H1 (cell line): Measurements from ENCODE around the gene ASH1L. TPM values are rescaled to one million over a fixed set of nuclear protein-coding genes. Genes with fewer than 3 reads are reported as not detected.

Experiments
- CTCF ChIA-PET: fragments of 300-600 bp; sonication (Branson Sonifier 250); formaldehyde crosslinking; loops from one replicate; lab custom pipeline; 2021; ENCODE audit not compliant: partially characterized antibody; lab: Charles Lee
- POLR2A ChIA-PET: fragments of 300-600 bp; sonication (Branson Sonifier 250); formaldehyde crosslinking; loops from one replicate; lab custom pipeline; 2021; ENCODE audit warnings: inconsistent platforms; ENCODE audit not compliant: partially characterized antibody; lab: Charles Lee
- DNase-seq, 2 experiments: peaks; one replicate each; pipeline versions ENCODE4 v3.0.0 to v3.0.0-alpha.2; 2010 to 2022; ENCODE audit warnings: low spot score in 2 of 2, low read depth in 1 of 2, mixed read lengths in 1 of 2
- FAIRE-seq: peaks from 2 replicates; lab custom pipeline; 2011; peaks lifted over from hg19 to GRCh38; lab: Jason Lieb, UNC
- H2AFZ ChIP-seq: 2 replicates; pipeline ENCODE4 v1.8.1; 2012; ENCODE audit warnings: low read length, inconsistent platforms
- H2AK5ac ChIP-seq: 2 replicates; pipeline ENCODE4 v1.6.1; 2013; ENCODE audit warnings: low read depth, low read length
- H2BK120ac ChIP-seq: replicated peaks from 2 replicates; pipeline ENCODE3; 2013; ENCODE audit warnings: low read depth, low read length, inconsistent platforms
- H2BK12ac ChIP-seq: 2 replicates; pipeline ENCODE4 v1.6.1; 2013; ENCODE audit warnings: low read depth, low read length
- H2BK15ac ChIP-seq: 2 replicates; pipeline ENCODE4 v1.6.1; 2013; ENCODE audit warnings: low read length
- H2BK20ac ChIP-seq: 2 replicates; pipeline ENCODE4 v1.6.1; 2013; ENCODE audit warnings: low read length
- H2BK5ac ChIP-seq: 2 replicates; pipeline ENCODE4 v1.6.1; 2013; ENCODE audit warnings: low read depth, low read length
- H3K14ac ChIP-seq: 2 replicates; pipeline ENCODE4 v1.6.1; 2013; ENCODE audit warnings: inconsistent platforms; ENCODE audit not compliant: insufficient read length
- H3K18ac ChIP-seq: 2 replicates; pipeline ENCODE4 v1.6.1; 2013; ENCODE audit warnings: low read length; ENCODE audit errors: extremely low read depth
- H3K23ac ChIP-seq: 2 replicates; pipeline ENCODE4 v1.6.1; 2013; ENCODE audit warnings: inconsistent platforms; ENCODE audit not compliant: insufficient read length
- H3K23me2 ChIP-seq: 2 replicates; pipeline ENCODE4 v1.6.1; 2013; ENCODE audit warnings: low read depth, low read length
- H3K27ac ChIP-seq: 2 replicates; pipeline ENCODE4 v1.6.1; 2011; ENCODE audit warnings: low read depth, low read length, inconsistent platforms
- H3K27me3 ChIP-seq, 4 experiments: replicated peaks in 1 of 4; 1 replicate in 1 of 4; 2 replicates in 3 of 4; pipeline versions ENCODE4 v1.6.1 to v1.8.1; 2011 to 2013; ENCODE audit warnings: low read length in 3 of 4, mild to moderate bottlenecking in 3 of 4, inconsistent platforms in 2 of 4, mixed read lengths in 2 of 4, moderate library complexity in 1 of 4; ENCODE audit not compliant: control insufficient read depth in 3 of 4, insufficient read depth in 3 of 4; ENCODE audit errors: extremely low read depth in 1 of 4
- H3K36me3 ChIP-seq, 4 experiments: 2 replicates each; pipeline versions ENCODE4 v1.6.1 to v1.8.1; 2011 to 2013; ENCODE audit warnings: mild to moderate bottlenecking in 4 of 4, low read length in 3 of 4, moderate library complexity in 2 of 4, control low read depth in 1 of 4, inconsistent platforms in 1 of 4; ENCODE audit not compliant: insufficient read depth in 4 of 4, control insufficient read depth in 2 of 4
- H3K4ac ChIP-seq: replicated peaks from 2 replicates; pipeline ENCODE3; 2013; ENCODE audit warnings: low read length, low read depth, mixed read lengths, inconsistent platforms; ENCODE audit not compliant: insufficient read length
- H3K4me1 ChIP-seq, 4 experiments: replicated peaks in 1 of 4; 1 replicate in 1 of 4; 2 replicates in 3 of 4; pipeline versions ENCODE4 v1.6.1 to v1.8.1; 2011 to 2013; ENCODE audit warnings: low read length in 3 of 4, inconsistent platforms in 2 of 4, mixed read lengths in 1 of 4; ENCODE audit not compliant: insufficient read depth in 4 of 4, control insufficient read depth in 3 of 4
- H3K4me2 ChIP-seq, 2 experiments: 2 replicates each; pipeline versions ENCODE4 v1.6.1 to v1.8.1; 2011 to 2013; ENCODE audit warnings: low read depth in 2 of 2, low read length in 2 of 2, control low read depth in 1 of 2, inconsistent platforms in 1 of 2, mild to moderate bottlenecking in 1 of 2; ENCODE audit not compliant: insufficient read depth in 1 of 2
- H3K4me3 ChIP-seq, 4 experiments: fragments of 200-600, 300-600 bp in 1 of 4; sonication (generic), shearing (Covaris generic), sonication (Bioruptor Twin) in 1 of 4; 2 replicates each; pipeline versions ENCODE4 v1.5.1 to v1.8.1; 2011 to 2016; ENCODE audit warnings: low read length in 4 of 4, low read depth in 3 of 4, control low read depth in 2 of 4, inconsistent platforms in 2 of 4, mild to moderate bottlenecking in 2 of 4, mixed read lengths in 1 of 4, moderate library complexity in 1 of 4; ENCODE audit not compliant: insufficient read depth in 2 of 4; ENCODE audit errors: extremely low read depth in 1 of 4
- H3K56ac ChIP-seq: replicated peaks from 2 replicates; pipeline ENCODE3; 2013; ENCODE audit warnings: low read depth, mild to moderate bottlenecking, mixed read lengths, low read length, inconsistent platforms; ENCODE audit not compliant: insufficient read length
- H3K79me1 ChIP-seq: 2 replicates; pipeline ENCODE4 v1.6.1; 2013; ENCODE audit warnings: low read depth, low read length, control low read depth
- H3K79me2 ChIP-seq, 2 experiments: 2 replicates each; pipeline versions ENCODE4 v1.6.1 to v1.8.1; 2012 to 2013; ENCODE audit warnings: low read length in 2 of 2, mild to moderate bottlenecking in 2 of 2, inconsistent platforms in 1 of 2; ENCODE audit not compliant: insufficient read depth in 2 of 2, control insufficient read depth in 1 of 2
- H3K9ac ChIP-seq, 4 experiments: replicated peaks in 1 of 4; 1 replicate in 1 of 4; 2 replicates in 3 of 4; pipeline versions ENCODE4 v1.6.1 to v1.8.1; 2011 to 2013; ENCODE audit warnings: low read depth in 3 of 4, low read length in 3 of 4, control low read depth in 2 of 4, mild to moderate bottlenecking in 2 of 4, moderate library complexity in 2 of 4, inconsistent platforms in 1 of 4; ENCODE audit errors: extremely low read depth in 1 of 4
- H3K9me3 ChIP-seq, 2 experiments: 2 replicates each; pipeline versions ENCODE4 v1.6.1 to v1.8.1; 2012 to 2013; ENCODE audit warnings: mild to moderate bottlenecking in 2 of 2, moderate library complexity in 2 of 2, control low read depth in 1 of 2, inconsistent platforms in 1 of 2, low read depth in 1 of 2, low read length in 1 of 2, mixed read lengths in 1 of 2; ENCODE audit not compliant: insufficient read depth in 2 of 2
- H4K20me1 ChIP-seq, 2 experiments: replicated peaks in 1 of 2; 2 replicates each; pipeline versions ENCODE3 to v1.8.1; 2011 to 2013; ENCODE audit warnings: inconsistent platforms in 2 of 2, low read length in 2 of 2, mild to moderate bottlenecking in 1 of 2; ENCODE audit not compliant: insufficient read depth in 2 of 2, control insufficient read depth in 1 of 2
- H4K5ac ChIP-seq: 2 replicates; pipeline ENCODE4 v1.6.1; 2013; ENCODE audit warnings: low read length, low read depth, mixed read lengths, inconsistent platforms; ENCODE audit not compliant: insufficient read length
- H4K8ac ChIP-seq: 2 replicates; pipeline ENCODE4 v1.8.0; 2013; ENCODE audit warnings: mild to moderate bottlenecking, moderate library complexity, low read length, inconsistent platforms; ENCODE audit not compliant: insufficient read depth; ENCODE audit errors: extremely low read depth
- H4K91ac ChIP-seq: replicated peaks from 2 replicates; pipeline ENCODE3; 2013; ENCODE audit warnings: low read length, mixed read lengths, inconsistent platforms; ENCODE audit not compliant: insufficient read length
- ATF2 ChIP-seq: IDR thresholded peaks from 2 replicates; pipeline ENCODE4 v1.6.1; 2012; ENCODE audit warnings: low read length, inconsistent platforms
- CBX5 ChIP-seq: fragments of 300-800, 300-1000 bp; sonication (generic); IDR thresholded peaks from 2 replicates; pipeline ENCODE4 v1.7.1; 2016; ENCODE audit warnings: antibody characterized with exemption, low read length, low read depth
- E2F6 ChIP-seq: IDR thresholded peaks from 2 replicates; pipeline ENCODE4 v1.6.1; 2012; ENCODE audit warnings: inconsistent platforms
- EP300 ChIP-seq, 2 experiments: IDR thresholded peaks; 1 replicate in 1 of 2; 2 replicates in 1 of 2; pipeline ENCODE4 v1.6.1; 2011 to 2012; ENCODE audit warnings: low read depth in 2 of 2, low read length in 2 of 2, mild to moderate bottlenecking in 2 of 2, borderline replicate concordance in 1 of 2, inconsistent platforms in 1 of 2, moderate library complexity in 1 of 2
- GTF2F1 ChIP-seq: IDR thresholded peaks from 2 replicates; pipeline ENCODE4 v1.6.1; 2012; ENCODE audit warnings: low read depth, low read length, improper control_type of control experiment, borderline replicate concordance
- NANOG ChIP-seq: IDR thresholded peaks from 2 replicates; pipeline ENCODE4 v1.6.1; 2011; ENCODE audit warnings: low read length, low read depth, mild to moderate bottlenecking, inconsistent platforms; ENCODE audit not compliant: insufficient read depth, poor library complexity, severe bottlenecking
- PHF8 ChIP-seq: fragments of 200-600 bp; sonication (generic); conservative IDR thresholded peaks from 2 replicates; pipeline ENCODE4 v1.7.1; 2012; ENCODE audit warnings: low read depth, mild to moderate bottlenecking, inconsistent platforms, low read length, moderate library complexity
- RXRA ChIP-seq: IDR thresholded peaks from 2 replicates; pipeline ENCODE4 v1.6.1; 2011; ENCODE audit warnings: low read depth, mild to moderate bottlenecking, low read length, moderate library complexity; ENCODE audit not compliant: insufficient read depth
- SIRT6 ChIP-seq: IDR thresholded peaks from one replicate; pipeline ENCODE4 v1.7.1; 2012; ENCODE audit warnings: low read length, inconsistent platforms
- YY1 ChIP-seq: IDR thresholded peaks from 2 replicates; pipeline ENCODE4 v1.6.1; 2011; ENCODE audit warnings: low read depth, mild to moderate bottlenecking, low read length
- WGBS, 2 experiments: shearing (Covaris generic) in 1 of 2; methylation state at CpG; one replicate each; pipeline versions ENCODE4 v1.1.6 to v1.1.7; 2013 to 2015; ENCODE audit warnings: low lambda C conversion rate in 2 of 2, mixed read lengths in 2 of 2, inconsistent platforms in 1 of 2, low coverage in 1 of 2, missing lambda C conversion rate in 1 of 2; ENCODE audit not compliant: insufficient replicate concordance in 2 of 2, insufficient coverage in 1 of 2, insufficient read length in 1 of 2; ENCODE audit errors: extremely low coverage in 1 of 2, missing lambda C conversion rate in 1 of 2; 5-methylcytosine and 5-hydroxymethylcytosine counted together
- polyA plus RNA-seq, 7 experiments: library from polyadenylated mRNA; depleted of rRNA in 3 of 7; stranded (reverse) in 5 of 7; unstranded in 2 of 7; fragments of >200 nt in 5 of 7; fragments of 200-250 nt in 2 of 7; gene quantifications; 1 replicate in 5 of 7; 2 replicates in 1 of 7; 4 replicates in 1 of 7; pipeline versions ENCODE4 v1.2.1 to v1.2.3, GENCODE V29; 2011 to 2013; ENCODE audit warnings: missing spikeins in 2 of 7, mixed read lengths in 2 of 7
- total RNA-seq: library from RNA; stranded (reverse); fragmentation: NEBNext Ultra II Directional; extraction: Animal tissue kit (Norgen Biotek cat#: 25700); gene quantifications from 2 replicates; pipeline ENCODE4 v1.2.1, GENCODE V29; 2021

Gene ASH1L
- total and polyA plus RNA-seq, 2 of the 8 experiments (the other 6 are each of a cell fraction or from before 2014, with no cell fraction given): 7.5 to 27.6 TPM

- H3K23me2 ChIP-seq: no peaks in the 10 kb centered on the region
- no peak overlapping the region for H2AFZ ChIP-seq
- no peak overlapping the region for H3K4me2 ChIP-seq
- POLR2A ChIA-PET: interaction anchor here (0.5 to 1.8 kb wide), 6 partner anchors 9 to 37 kb away, joined by 3 to 6 read pairs (median 4); partner anchors contain the start of gene SCAMP3
- H3K18ac ChIP-seq: no peak overlapping the region
- no peaks in the 10 kb centered on the region for H3K4me1 ChIP-seq
- CTCF ChIA-PET: interaction anchor here (0.8 to 6.3 kb wide), 3 partner anchors 9 to 19 kb away, joined by 3 to 37 read pairs (median 4); partner anchors contain the start of gene FDPS
- no peaks in the 10 kb centered on the region for H3K27me3 ChIP-seq
- H3K79me1 ChIP-seq: no peaks in the 10 kb centered on the region
- no peak overlapping the region for H2BK20ac ChIP-seq
- H4K20me1 ChIP-seq: no peaks in the 10 kb centered on the region
- no peak overlapping the region for H3K14ac ChIP-seq
- no peak for DNase-seq
- no peak overlapping the region for H2BK120ac ChIP-seq
- no peak overlapping the region for H4K5ac ChIP-seq
- H3K56ac ChIP-seq: no peak overlapping the region
- no peak overlapping the region for H4K91ac ChIP-seq
- H3K79me2 ChIP-seq: no peaks in the 10 kb centered on the region
- no peak overlapping the region for H3K27ac ChIP-seq
- no peak overlapping the region for H2BK15ac ChIP-seq
- H2BK5ac ChIP-seq: no peak overlapping the region
- no peak for FAIRE-seq
- no peak overlapping the region for H3K4ac ChIP-seq
- no peak overlapping the region for H3K4me3 ChIP-seq
- H2BK12ac ChIP-seq: no peak overlapping the region
- H3K23ac ChIP-seq: no peak overlapping the region
- no peak overlapping the region for H2AK5ac ChIP-seq
- H3K36me3 ChIP-seq: no peaks in the 10 kb centered on the region
- H3K9me3 ChIP-seq: no peaks in the 10 kb centered on the region
- peak overlapping the region; percentile 35; the same call in 1 of the 2 replicates for H4K8ac ChIP-seq
- H3K9ac ChIP-seq: no peak overlapping the region
- whole genome bisulfite sequencing, 2 experiments: 93% methylated on average over 16 of the region's 21 CpGs; no CpG with 5 or more reads in 1 of the 2 experiments
- TF ChIP-seq E2F6 (no peak), PHF8 (no peak), CBX5 (no peak), ATF2 (no peak), RXRA (no peak), YY1 (no peak), SIRT6 (no peak), GTF2F1 (no peak), NANOG (no peak), EP300 (IDR thresholded peaks at IDR 0.05; ENCODE audit: borderline replicate concordance in 1 of 2, low read depth in 2 of 2, low read length in 2 of 2) (no peak)
Observed at GRCh38 chr1:155287987-155288543, 274.5 kb downstream of the ASH1L start.
